NB4 (cell line): ENCODE measurements around the gene RTCA.

Experiments used
- CTCF ChIP-seq: IDR thresholded peaks from one replicate; pipeline ENCODE4 v1.5.1; 2012; ENCODE audit warnings: low read depth, low read length
- MYC ChIP-seq: IDR thresholded peaks from 2 replicates; pipeline ENCODE4 v1.6.1; 2011; ENCODE audit warnings: low read depth, low read length

DNA sequence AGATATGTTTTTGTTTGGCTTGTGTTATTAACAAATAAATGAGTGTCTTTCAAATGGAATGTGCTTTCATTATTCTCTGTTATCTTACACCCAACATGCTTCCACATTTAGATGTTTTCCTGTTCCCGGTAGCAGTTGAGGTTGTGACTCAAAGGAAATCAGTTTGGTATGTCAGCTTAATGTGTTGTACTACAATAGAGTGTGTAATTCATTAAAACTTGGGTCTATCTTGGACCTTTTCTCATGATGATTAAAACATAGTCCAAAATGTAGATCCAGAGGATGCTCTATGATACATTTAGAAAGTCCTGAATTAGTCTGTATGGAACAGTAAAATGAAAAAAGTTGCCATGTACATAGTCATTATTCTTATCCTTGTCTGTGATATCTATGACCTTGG is 26.7 kb downstream of the RTCA start:
- TF ChIP-seq CTCF (no peak), MYC (no peak)
